GM23248 (cell line): ENCODE data around the gene LUC7L3. TPM values are rescaled to one million over a fixed set of nuclear protein-coding genes. Genes with fewer than 3 reads are reported as not detected.
"Not testable (repeated sequence)": the region's sequence is repeated elsewhere in the genome, so short reads cannot be mapped to it uniquely, and the experiment has no call there.

Source experiments
- DNase-seq: peaks from one replicate; pipeline ENCODE4 v3.0.0-alpha.2; 2015
- H2AFZ ChIP-seq: fragments of 200-600 bp; sonication (generic); 2 replicates; pipeline ENCODE4 v1.6.1; 2016; ENCODE audit warnings: antibody characterized with exemption
- H3F3A ChIP-seq: fragments of 200-600 bp; sonication (generic); 2 replicates; pipeline ENCODE4 v1.6.1; 2016; ENCODE audit warnings: mild to moderate bottlenecking, antibody characterized with exemption, mixed run types; ENCODE audit not compliant: insufficient read depth
- H3K27ac ChIP-seq: fragments of 200-600 bp; sonication (generic); 2 replicates; pipeline ENCODE4 v1.5.1; 2016; ENCODE audit warnings: mild to moderate bottlenecking
- H3K27me3 ChIP-seq: fragments of 200-600 bp; sonication (generic); replicated peaks from 2 replicates; pipeline ENCODE4 v1.6.1; 2016; ENCODE audit warnings: mild to moderate bottlenecking; ENCODE audit not compliant: insufficient read depth
- H3K36me3 ChIP-seq: fragments of 200-600 bp; sonication (generic); 2 replicates; pipeline ENCODE4 v1.6.1; 2016; ENCODE audit warnings: low read depth, mild to moderate bottlenecking
- H3K4me1 ChIP-seq: fragments of 200-600 bp; sonication (generic); 2 replicates; pipeline ENCODE4 v1.6.1; 2016; ENCODE audit warnings: mild to moderate bottlenecking; ENCODE audit not compliant: insufficient read depth
- H3K4me2 ChIP-seq: fragments of 200-600 bp; sonication (generic); one replicate; pipeline ENCODE4 v1.6.1; 2016; ENCODE audit warnings: mild to moderate bottlenecking; ENCODE audit not compliant: unreplicated experiment
- H3K4me3 ChIP-seq: fragments of 200-600 bp; sonication (generic); 2 replicates; pipeline ENCODE4 v1.5.1; 2016; ENCODE audit warnings: mild to moderate bottlenecking
- H3K79me2 ChIP-seq: fragments of 200-600 bp; sonication (generic); 2 replicates; pipeline ENCODE4 v1.6.1; 2016; ENCODE audit warnings: mild to moderate bottlenecking; ENCODE audit not compliant: insufficient read depth
- H3K9ac ChIP-seq: fragments of 200-600 bp; sonication (generic); 2 replicates; pipeline ENCODE4 v1.6.1; 2016; ENCODE audit warnings: mild to moderate bottlenecking
- H3K9me2 ChIP-seq: fragments of 200-600 bp; sonication (generic); 2 replicates; pipeline ENCODE4 v1.6.1; 2016; ENCODE audit warnings: mixed run types, mild to moderate bottlenecking, moderate library complexity; ENCODE audit not compliant: insufficient read depth
- H3K9me3 ChIP-seq: fragments of 200-600 bp; sonication (generic); one replicate; pipeline ENCODE4 v1.6.1; 2017; ENCODE audit warnings: low read depth
- H4K20me1 ChIP-seq: fragments of 200-600 bp; sonication (generic); 2 replicates; pipeline ENCODE4 v1.6.0; 2016; ENCODE audit not compliant: insufficient read depth
- EZH2 ChIP-seq: fragments of 200-600 bp; sonication (generic); IDR thresholded peaks from 2 replicates; pipeline ENCODE4 v1.6.1; 2018; ENCODE audit warnings: antibody characterized with exemption, mild to moderate bottlenecking; ENCODE audit not compliant: insufficient read depth, poor library complexity, severe bottlenecking
- EZH2phosphoT487 ChIP-seq: fragments of 200-600 bp; sonication (generic); IDR thresholded peaks from 2 replicates; pipeline ENCODE4 v1.6.1; 2018; ENCODE audit warnings: antibody characterized with exemption, moderate library complexity, mild to moderate bottlenecking, low read depth; ENCODE audit not compliant: insufficient read depth
- WGBS, 2 experiments: methylation state at CpG; one replicate each; pipeline ENCODE4 v1.1.6; 2015 to 2017; ENCODE audit warnings: low lambda C conversion rate in 2 of 2, low coverage in 1 of 2; ENCODE audit errors: missing lambda C conversion rate in 2 of 2; 5-methylcytosine and 5-hydroxymethylcytosine counted together
- in situ Hi-C: fragments of 300-500 bp; cut with MboI; formaldehyde crosslinking; loops from 2 replicates; pipeline ENCODE4 v1.15.0; 2020
- polyA plus RNA-seq: library from polyadenylated mRNA; unstranded; fragments of >200 nt; fragmentation: Nextera tagmentation; extraction: Ambion mirVana; gene quantifications from 2 replicates; pipeline ENCODE4 v1.2.1, GENCODE V29; 2016
- total RNA-seq: library from RNA; depleted of rRNA; stranded (reverse); fragments of >200 nt; shearing (Covaris generic); gene quantifications from 2 replicates; pipeline ENCODE4 v1.2.3, GENCODE V29; 2014

The LUC7L3 gene
- total and polyA plus RNA-seq, 2 experiments from 2014 or later, result 59.1 to 138 TPM

- 1 to 3% methylated on average over 52 to 62 of the region's 74 CpGs for WGBS, 2 experiments
- H3K9me3 ChIP-seq, result no peaks in the 10 kb centered on the region
- peaks cover 23% of the 10 kb centered on the region for H3K4me1 ChIP-seq
- no peaks in the 10 kb centered on the region for H4K20me1 ChIP-seq
- peaks cover 6% of the 10 kb centered on the region; the same call in 1 of the 2 replicates for H3K36me3 ChIP-seq
- H3K4me2 ChIP-seq, result peak within 1 kb of the TSS; percentile 95
- H3K79me2 ChIP-seq, result peaks cover 68% of the 10 kb centered on the region
- H3K4me3 ChIP-seq, result peak within 1 kb of the TSS; percentile 84
- H3K27me3 ChIP-seq, result no peaks in the 10 kb centered on the region
- in situ Hi-C loops, result no loop called here
- peak within 1 kb of the TSS; percentile 96 for H3K27ac ChIP-seq
- peaks cover 22% of the 10 kb centered on the region for H3F3A ChIP-seq
- peak; percentile 95 for DNase-seq
- TF ChIP-seq EZH2, result no peak
- no peak for TF ChIP-seq EZH2phosphoT487
- H2AFZ ChIP-seq, result peak within 1 kb of the TSS; percentile 89
- no peaks in the 10 kb centered on the region for H3K9me2 ChIP-seq
- H3K9ac ChIP-seq, result peak within 1 kb of the TSS; percentile 93
Observed at GRCh38 chr17:50707289-50708049, 11.9 kb upstream of the LUC7L3 start, which contains the start of gene ANKRD40. Gene ANKRD40, minus strand, starts transcription at chr17:50707914. Its CDS starts 260 bp downstream, at chr17:50707654.

DNA sequence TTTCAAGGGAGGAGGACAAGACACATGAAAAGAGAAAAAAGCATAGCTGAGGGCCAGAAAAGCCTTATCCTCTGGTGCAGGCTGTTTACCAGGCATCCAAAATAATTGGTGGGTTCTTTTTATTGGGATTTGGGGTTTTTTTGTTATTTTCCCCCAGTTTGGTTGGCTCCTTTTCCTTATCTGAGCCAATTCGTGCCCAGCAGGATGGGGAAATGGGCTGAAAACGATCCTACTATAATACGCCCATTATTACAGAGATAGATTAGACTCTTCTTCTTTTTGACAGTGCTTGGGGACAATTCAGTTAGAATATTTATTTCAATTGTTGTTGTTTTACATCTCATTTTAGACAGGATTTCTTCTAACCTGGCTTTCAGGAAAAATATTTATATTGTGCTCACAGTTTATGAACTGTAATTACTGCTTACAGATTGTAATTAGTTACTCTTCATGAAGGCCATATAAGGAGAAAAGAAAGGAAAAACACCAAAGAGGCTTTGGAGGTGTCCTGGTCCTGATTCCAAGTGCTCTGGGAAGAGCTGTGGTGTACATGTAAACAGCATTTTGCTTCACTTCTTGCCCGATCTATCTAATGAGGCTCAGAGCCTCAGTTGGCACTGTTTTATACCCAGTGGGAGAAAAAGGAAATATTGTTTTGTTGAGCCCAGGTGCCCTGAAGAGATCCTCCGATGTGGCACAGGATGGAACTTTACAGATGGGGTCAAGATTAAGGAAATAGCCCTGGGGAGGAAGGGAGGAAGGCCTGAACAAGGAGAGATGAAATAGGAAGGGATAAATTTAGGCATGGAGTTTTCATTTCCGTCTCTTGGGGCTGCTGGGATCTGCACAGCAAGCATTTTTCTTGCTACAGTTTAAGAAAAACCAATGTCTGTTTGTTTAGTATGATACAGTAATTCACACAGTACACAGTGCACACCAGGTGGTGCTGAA lies 11.1 kb upstream of the LUC7L3 start:
- Histone ChIP-seq H3K9me3 (no peaks in the 10 kb centered on the region), H3K4me3 (peak overlapping the region; percentile 84), H2AFZ (peak overlapping the region; percentile 89), H3K4me2 (peak overlapping the region; percentile 95), H3F3A (peaks cover 22% of the 10 kb centered on the region), H3K4me1 (peaks cover 23% of the 10 kb centered on the region), H3K9ac (peak overlapping the region; percentile 93), H3K36me3 (peaks cover 4% of the 10 kb centered on the region; the same call in 1 of the 2 replicates), H3K9me2 (no peaks in the 10 kb centered on the region), H4K20me1 (no peaks in the 10 kb centered on the region), H3K27me3 (no peaks in the 10 kb centered on the region), H3K79me2 (peaks cover 59% of the 10 kb centered on the region), H3K27ac (peak overlapping the region; percentile 96)
- 7 to 8% methylated on average over 6 of the region's 6 CpGs for WGBS, 2 experiments
- in situ Hi-C loops, result no loop called here
- TF ChIP-seq EZH2phosphoT487 (no peak), EZH2 (no peak)
- DNase-seq, result peak; percentile 45

DNA sequence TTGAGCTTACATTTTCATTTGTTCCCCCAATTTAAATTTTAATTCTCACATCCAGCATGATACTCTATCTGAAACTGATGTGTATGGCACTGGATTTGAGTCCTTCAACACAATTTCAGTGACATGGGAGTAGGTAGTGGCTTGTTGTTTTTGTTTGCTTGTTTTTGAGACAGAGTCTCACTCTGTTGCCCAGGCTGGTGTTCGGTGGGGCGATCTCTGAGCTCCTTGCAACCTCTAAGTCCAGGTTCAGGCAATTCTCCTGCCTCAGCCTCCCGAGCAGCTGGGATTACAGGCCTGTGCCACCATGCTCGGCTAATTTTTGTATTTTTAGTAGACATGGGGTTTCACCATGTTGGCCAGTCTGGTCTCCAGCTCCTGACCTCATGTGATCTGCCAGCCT lies 10.3 kb upstream of the LUC7L3 start:
- H3K9me3 ChIP-seq, H3K36me3 ChIP-seq, H3K27me3 ChIP-seq, DNase-seq, H4K20me1 ChIP-seq, H3K9me2 ChIP-seq, in situ Hi-C loops: not testable (repeated sequence)
- peak overlapping the region; percentile 96 for H3K27ac ChIP-seq
- peak overlapping the region; percentile 93 for H3K9ac ChIP-seq
- H3K4me3 ChIP-seq, result peak overlapping the region; percentile 84
- peak overlapping the region; percentile 95 for H3K4me2 ChIP-seq
- H3F3A ChIP-seq, result peaks cover 22% of the 10 kb centered on the region
- peaks cover 52% of the 10 kb centered on the region for H3K79me2 ChIP-seq
- WGBS, 2 experiments, result 80 to 83% methylated on average over 4 of the region's 4 CpGs
- H3K4me1 ChIP-seq, result peaks cover 23% of the 10 kb centered on the region
- peak overlapping the region; percentile 89 for H2AFZ ChIP-seq

- H3K9me3 ChIP-seq, result no peaks in the 10 kb centered on the region
Observed at GRCh38 chr17:50710025-50710424, 9.4 kb upstream of the LUC7L3 start.

More at GRCh38 chr17:50710025-50710424, 9.4 kb upstream of the LUC7L3 start:
- Histone ChIP-seq H3K27me3 (no peaks in the 10 kb centered on the region), H3K9me2 (no peaks in the 10 kb centered on the region), H3K4me2 (no peak overlapping the region), H2AFZ (no peak overlapping the region), H3K9ac (no peak overlapping the region), H4K20me1 (no peaks in the 10 kb centered on the region), H3K4me1 (peaks cover 23% of the 10 kb centered on the region), H3K79me2 (peaks cover 42% of the 10 kb centered on the region), H3K36me3 (no peaks in the 10 kb centered on the region), H3K27ac (no peak overlapping the region), H3F3A (peaks cover 22% of the 10 kb centered on the region), H3K4me3 (no peak overlapping the region)
- in situ Hi-C loops, result no loop called here
- WGBS, 2 experiments, result 80 to 81% methylated on average over 2 of the region's 2 CpGs
- TF ChIP-seq EZH2phosphoT487 (no peak), EZH2 (no peak)
- no peak for DNase-seq
